B cell (primary cell): ENCODE data around the gene TOGARAM2. TPM values are rescaled to one million over a fixed set of nuclear protein-coding genes. Genes with fewer than 3 reads are reported as not detected.

ENCODE experiments used
- ATAC-seq: fragments of 200-7000 bp; cut with Tn5 transposase; one replicate; pipeline ENCODE4 v1.10.0; 2021; ENCODE audit warnings: low read depth, mild to moderate bottlenecking, moderate number of reproducible peaks, moderate library complexity
- CTCF ChIA-PET: fragments of 350-600 bp; sonication (Branson Sonifier 250); formaldehyde crosslinking; loops from one replicate; lab custom pipeline; 2021; ENCODE audit warnings: antibody characterized with exemption, inconsistent platforms; lab: Charles Lee
- POLR2A ChIA-PET: fragments of 350-600 bp; sonication (Branson Sonifier 250); formaldehyde crosslinking; loops from one replicate; lab custom pipeline; 2021; ENCODE audit warnings: antibody characterized with exemption; lab: Charles Lee
- DNase-seq: peaks from one replicate; pipeline ENCODE4 v3.0.0; 2013
- H2AFZ ChIP-seq: 2 replicates; pipeline ENCODE4 v1.6.1; 2012; ENCODE audit warnings: mild to moderate bottlenecking, low read depth, low read length; ENCODE audit not compliant: insufficient read depth, poor library complexity, severe bottlenecking
- H3K27ac ChIP-seq, 2 donors: 1 replicate in 1 of 2; 2 replicates in 1 of 2; pipeline ENCODE4 v1.5.1; 2012 to 2013; ENCODE audit warnings: low read length in 2 of 2, mild to moderate bottlenecking in 2 of 2, moderate library complexity in 1 of 2
- H3K27me3 ChIP-seq, 4 experiments: fragments of 200-600 bp in 1 of 4; sonication (generic) in 1 of 4; replicated peaks in 1 of 4; 1 replicate in 2 of 4; 2 replicates in 2 of 4; pipeline versions ENCODE4 v1.6.1 to v1.7.0; 2013 to 2016; ENCODE audit warnings: low read length in 3 of 4, mild to moderate bottlenecking in 2 of 4, mixed read lengths in 1 of 4, moderate library complexity in 1 of 4; ENCODE audit not compliant: insufficient read depth in 4 of 4, control insufficient read depth in 3 of 4; ENCODE audit errors: control extremely low read depth in 1 of 4
- H3K36me3 ChIP-seq, 2 experiments: replicated peaks in 1 of 2; 1 replicate in 1 of 2; 2 replicates in 1 of 2; pipeline versions ENCODE4 v1.6.1 to v1.7.1; 2013; ENCODE audit warnings: low read length in 1 of 2; ENCODE audit not compliant: insufficient read depth in 2 of 2, control insufficient read depth in 1 of 2; ENCODE audit errors: control extremely low read depth in 1 of 2, extremely low read depth in 1 of 2
- H3K4me1 ChIP-seq, 2 donors: fragments of 200-600 bp in 1 of 2; sonication (generic) in 1 of 2; 1 replicate in 1 of 2; 2 replicates in 1 of 2; pipeline versions ENCODE4 v1.5.1 to v1.6.1; 2013 to 2017; ENCODE audit warnings: low read length in 2 of 2; ENCODE audit not compliant: control insufficient read depth in 2 of 2, insufficient read depth in 2 of 2
- H3K4me2 ChIP-seq: replicated peaks from 2 replicates; pipeline ENCODE3; 2012; ENCODE audit warnings: mild to moderate bottlenecking, low read depth, low read length; ENCODE audit not compliant: poor library complexity, severe bottlenecking
- H3K4me3 ChIP-seq, 5 experiments: fragments of 200-600 bp in 1 of 5; sonication (generic) in 1 of 5; 1 replicate in 3 of 5; 2 replicates in 2 of 5; pipeline versions ENCODE4 v1.5.1 to v1.7.0; 2011 to 2016; ENCODE audit warnings: low read length in 4 of 5, mild to moderate bottlenecking in 4 of 5, low read depth in 2 of 5, control low read depth in 1 of 5, moderate library complexity in 1 of 5; ENCODE audit not compliant: insufficient read depth in 1 of 5; ENCODE audit errors: control extremely low read depth in 1 of 5, extremely low read depth in 1 of 5
- H3K79me2 ChIP-seq: fragments of 200-600 bp; sonication (generic); one replicate; pipeline ENCODE4 v1.6.0; 2016; ENCODE audit warnings: low read length; ENCODE audit not compliant: control insufficient read depth, insufficient read depth
- H3K9ac ChIP-seq: fragments of 200-600 bp; sonication (generic); 2 replicates; pipeline ENCODE4 v1.6.1; 2017; ENCODE audit warnings: mild to moderate bottlenecking, low read length, moderate library complexity
- H3K9me3 ChIP-seq, 3 donors: one replicate each; pipeline versions ENCODE4 v1.6.1 to v1.7.1; 2013; ENCODE audit warnings: low read length in 2 of 3; ENCODE audit not compliant: control insufficient read depth in 2 of 3, insufficient read depth in 1 of 3; ENCODE audit errors: control extremely low read depth in 1 of 3
- H4K20me1 ChIP-seq: 2 replicates; pipeline ENCODE4 v1.6.0; 2012; ENCODE audit warnings: mild to moderate bottlenecking, low read length; ENCODE audit not compliant: insufficient read depth, control insufficient read depth, poor library complexity, severe bottlenecking
- H3K27ac Mint-ChIP-seq: one replicate; pipeline ENCODE4 v1.8.0; 2021; ENCODE audit warnings: mixed read lengths
- H3K27me3 Mint-ChIP-seq: one replicate; pipeline ENCODE4 v1.8.0; 2021; ENCODE audit warnings: mixed read lengths
- H3K4me1 Mint-ChIP-seq: one replicate; pipeline ENCODE4 v1.8.0; 2021; ENCODE audit warnings: mixed read lengths
- H3K4me3 Mint-ChIP-seq: one replicate; pipeline ENCODE4 v1.8.0; 2021; ENCODE audit warnings: mixed read lengths
- H3K9me3 Mint-ChIP-seq: one replicate; pipeline ENCODE4 v1.8.0; 2022; ENCODE audit warnings: mixed read lengths; ENCODE audit not compliant: insufficient read depth
- EZH2 ChIP-seq: IDR thresholded peaks from 2 replicates; pipeline ENCODE4 v1.6.1; 2012; ENCODE audit warnings: borderline replicate concordance, low read depth, mild to moderate bottlenecking, moderate library complexity, low read length; ENCODE audit not compliant: insufficient read depth, poor library complexity, severe bottlenecking
- WGBS: methylation state at CpG from one replicate; pipeline ENCODE4 v1.1.5; 2013; ENCODE audit warnings: missing lambda C conversion rate; ENCODE audit not compliant: insufficient coverage; 5-methylcytosine and 5-hydroxymethylcytosine counted together
- intact Hi-C: fragments of 100-400 bp; cut with micrococcal nuclease; formaldehyde crosslinking; loops from one replicate; pipeline ENCODE4 v1.10.0; 2022
- polyA minus RNA-seq: library from RNA; depleted of rRNA, polyadenylated mRNA; stranded (reverse); fragments of >200 nt; gene quantifications from 2 replicates; pipeline ENCODE4 v1.2.3, GENCODE V29; 2012
- polyA plus RNA-seq: library from polyadenylated mRNA; depleted of rRNA; stranded (reverse); fragments of >200 nt; gene quantifications from 2 replicates; pipeline ENCODE4 v1.2.3, GENCODE V29; 2012
- total RNA-seq, 2 donors: library from RNA; stranded (reverse); fragments of 120-200 nt in 1 of 2; gene quantifications; 1 replicate in 1 of 2; 2 replicates in 1 of 2; pipeline versions ENCODE4 v1.2.3 to v1.2.4, GENCODE V29; 2013 to 2022
- TF ChIP-seq, protein P1 (sequence below): fragments of 200-600 bp; IDR thresholded peaks from one replicate; pipeline ENCODE4 v1.8.0; 2022; ENCODE audit warnings: antibody characterized with exemption, mild to moderate bottlenecking

Gene TOGARAM2
- total RNA-seq (0.25 and 0.58 TPM in 2 replicates), polyA plus RNA-seq (0.33 and 0.61 TPM in 2 replicates), polyA minus RNA-seq (under 0.01 and 0.07 TPM in 2 replicates)
- 0.07 TPM for total RNA-seq (2013)

DNA sequence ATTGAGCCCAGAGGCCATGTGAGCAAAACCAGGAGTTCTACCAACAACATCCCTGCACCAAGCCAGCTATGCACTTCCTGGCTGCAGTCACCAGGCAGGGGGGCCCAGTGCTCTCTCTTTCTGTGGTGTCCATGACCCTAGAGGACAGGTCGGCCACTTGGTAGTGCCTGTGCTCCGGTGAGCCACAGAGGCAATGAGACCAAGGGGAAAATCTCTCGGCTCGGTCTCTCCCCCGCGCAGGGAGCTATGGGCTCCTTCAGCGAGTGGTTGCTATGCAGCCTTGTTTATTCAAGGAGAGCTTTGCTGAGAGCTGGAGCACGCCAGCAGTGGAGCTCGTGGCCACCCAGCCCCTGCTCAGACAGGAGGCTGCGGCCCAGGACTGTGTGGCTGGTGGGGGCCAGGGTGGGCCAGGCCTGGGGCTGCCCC is at the start of gene TOGARAM2:
TSS of gene TOGARAM2 (plus strand) at position 283 of the 426 bp plus-strand sequence. CDS start 13,537 bp downstream, outside the sequence.
- Histone ChIP-seq H3K4me3 (no peak within 1 kb of the TSS), H3K9me3 (no peaks in the 10 kb centered on the region), H2AFZ (no peak within 1 kb of the TSS), H3K4me2 (no peak within 1 kb of the TSS), H3K36me3 (no peaks in the 10 kb centered on the region), H3K27me3 (no peaks in the 10 kb centered on the region), H3K27ac (no peak within 1 kb of the TSS), H4K20me1 (no peaks in the 10 kb centered on the region), H3K9ac (no peak within 1 kb of the TSS), H3K79me2 (no peaks in the 10 kb centered on the region), H3K4me1 (no peaks in the 10 kb centered on the region)
- intact Hi-C loops: no loop called here
- no peaks in the 10 kb centered on the region for H3K27me3 Mint-ChIP-seq
- 84% methylated on average over 10 of the region's 10 CpGs for WGBS
- no peak within 1 kb of the TSS for H3K4me3 Mint-ChIP-seq
- TF ChIP-seq EZH2: no peak
- TF ChIP-seq, protein P1, sequence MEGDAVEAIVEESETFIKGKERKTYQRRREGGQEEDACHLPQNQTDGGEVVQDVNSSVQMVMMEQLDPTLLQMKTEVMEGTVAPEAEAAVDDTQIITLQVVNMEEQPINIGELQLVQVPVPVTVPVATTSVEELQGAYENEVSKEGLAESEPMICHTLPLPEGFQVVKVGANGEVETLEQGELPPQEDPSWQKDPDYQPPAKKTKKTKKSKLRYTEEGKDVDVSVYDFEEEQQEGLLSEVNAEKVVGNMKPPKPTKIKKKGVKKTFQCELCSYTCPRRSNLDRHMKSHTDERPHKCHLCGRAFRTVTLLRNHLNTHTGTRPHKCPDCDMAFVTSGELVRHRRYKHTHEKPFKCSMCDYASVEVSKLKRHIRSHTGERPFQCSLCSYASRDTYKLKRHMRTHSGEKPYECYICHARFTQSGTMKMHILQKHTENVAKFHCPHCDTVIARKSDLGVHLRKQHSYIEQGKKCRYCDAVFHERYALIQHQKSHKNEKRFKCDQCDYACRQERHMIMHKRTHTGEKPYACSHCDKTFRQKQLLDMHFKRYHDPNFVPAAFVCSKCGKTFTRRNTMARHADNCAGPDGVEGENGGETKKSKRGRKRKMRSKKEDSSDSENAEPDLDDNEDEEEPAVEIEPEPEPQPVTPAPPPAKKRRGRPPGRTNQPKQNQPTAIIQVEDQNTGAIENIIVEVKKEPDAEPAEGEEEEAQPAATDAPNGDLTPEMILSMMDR: no peak
- no peaks in the 10 kb centered on the region for H3K4me1 Mint-ChIP-seq
- POLR2A ChIA-PET: no interaction called here
- no peak for DNase-seq
- ATAC-seq: no peak
- CTCF ChIA-PET: no interaction called here
- H3K9me3 Mint-ChIP-seq: no peaks in the 10 kb centered on the region
- H3K27ac Mint-ChIP-seq: peak within 1 kb of the TSS; percentile 32

DNA sequence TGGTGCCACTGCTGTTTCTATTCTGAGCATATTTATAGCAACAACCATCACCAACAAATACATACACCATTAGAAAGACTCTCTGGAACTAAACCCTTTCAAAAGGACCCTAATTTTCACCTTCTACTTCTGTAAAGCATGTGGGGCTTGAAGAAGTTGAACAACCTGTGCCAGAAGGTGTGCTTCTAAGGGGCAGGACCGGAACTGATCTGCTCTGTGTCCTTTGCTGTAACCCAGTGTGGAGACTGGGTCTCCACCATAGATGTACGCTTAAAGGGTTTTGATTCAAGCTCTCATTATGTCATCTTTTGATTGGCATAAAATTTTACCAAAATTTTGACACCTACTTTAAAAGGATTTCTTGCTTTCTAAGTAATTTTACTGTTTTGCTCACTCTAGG is 46.3 kb upstream of the TOGARAM2 start:
- no peak overlapping the region for H2AFZ ChIP-seq
- Mint-ChIP-seq H3K27me3 (no peaks in the 10 kb centered on the region), H3K27ac (no peak overlapping the region), H3K4me1 (no peaks in the 10 kb centered on the region), H3K4me3 (no peak overlapping the region), H3K9me3 (no peaks in the 10 kb centered on the region)
- intact Hi-C loops: no loop called here
- WGBS: 100% methylated on average over 1 of the region's 2 CpGs
- H3K27me3 ChIP-seq: no peaks in the 10 kb centered on the region
- DNase-seq (no peak), ATAC-seq (no peak)
- no peaks in the 10 kb centered on the region for H3K9me3 ChIP-seq
- H3K27ac ChIP-seq: no peak overlapping the region
- ChIA-PET POLR2A (no interaction called here), CTCF (no interaction called here)
- no peaks in the 10 kb centered on the region for H3K79me2 ChIP-seq
- no peak overlapping the region for H3K9ac ChIP-seq
- no peaks in the 10 kb centered on the region for H3K4me1 ChIP-seq
- no peaks in the 10 kb centered on the region for H4K20me1 ChIP-seq
- no peak for TF ChIP-seq EZH2
- TF ChIP-seq, protein P1: no peak
- no peak overlapping the region for H3K4me3 ChIP-seq
- no peak overlapping the region for H3K4me2 ChIP-seq
- peaks cover 0 to 74% of the 10 kb centered on the region in 2 experiments for H3K36me3 ChIP-seq
